Type B pancreatic cell (in vitro differentiated cells): ENCODE results near the gene LTBP1. TPM values are rescaled to one million over a fixed set of nuclear protein-coding genes. Genes with fewer than 3 reads are reported as not detected.

Experiments used
- DNase-seq: peaks from one replicate; pipeline ENCODE4 v3.0.0; 2021; ENCODE audit warnings: mixed read lengths; ENCODE audit not compliant: unreplicated experiment; ENCODE audit errors: extremely low spot score
- H3K27ac Mint-ChIP-seq: 2 replicates; pipeline ENCODE4 v1.8.0; 2021; ENCODE audit warnings: mild to moderate bottlenecking, mixed read lengths
- H3K27me3 Mint-ChIP-seq: 2 replicates; pipeline ENCODE4 v1.8.0; 2021; ENCODE audit warnings: mixed read lengths
- H3K36me3 Mint-ChIP-seq: 2 replicates; pipeline ENCODE4 v1.8.0; 2021; ENCODE audit warnings: mixed read lengths
- H3K4me1 Mint-ChIP-seq: one replicate; pipeline ENCODE4 v1.8.0; 2021; ENCODE audit warnings: mixed read lengths; ENCODE audit not compliant: unreplicated experiment
- H3K4me3 Mint-ChIP-seq: 2 replicates; pipeline ENCODE4 v1.8.0; 2021; ENCODE audit warnings: mild to moderate bottlenecking, mixed read lengths
- H3K9me3 Mint-ChIP-seq: 2 replicates; pipeline ENCODE4 v1.8.0; 2021; ENCODE audit warnings: mixed read lengths
- CTCF ChIP-seq: fragments of 200-600 bp; sonication (generic); conservative IDR thresholded peaks from 2 replicates; pipeline ENCODE4 v1.5.0; 2021; ENCODE audit warnings: antibody characterized with exemption, mild to moderate bottlenecking
- total RNA-seq: library from RNA; stranded (reverse); gene quantifications from 2 replicates; pipeline ENCODE4 v1.2.1, GENCODE V29; 2021; ENCODE audit warnings: low replicate concordance

The LTBP1 gene
- total RNA-seq, 1 donor from 2014 or later, result 53.3 TPM

DNA sequence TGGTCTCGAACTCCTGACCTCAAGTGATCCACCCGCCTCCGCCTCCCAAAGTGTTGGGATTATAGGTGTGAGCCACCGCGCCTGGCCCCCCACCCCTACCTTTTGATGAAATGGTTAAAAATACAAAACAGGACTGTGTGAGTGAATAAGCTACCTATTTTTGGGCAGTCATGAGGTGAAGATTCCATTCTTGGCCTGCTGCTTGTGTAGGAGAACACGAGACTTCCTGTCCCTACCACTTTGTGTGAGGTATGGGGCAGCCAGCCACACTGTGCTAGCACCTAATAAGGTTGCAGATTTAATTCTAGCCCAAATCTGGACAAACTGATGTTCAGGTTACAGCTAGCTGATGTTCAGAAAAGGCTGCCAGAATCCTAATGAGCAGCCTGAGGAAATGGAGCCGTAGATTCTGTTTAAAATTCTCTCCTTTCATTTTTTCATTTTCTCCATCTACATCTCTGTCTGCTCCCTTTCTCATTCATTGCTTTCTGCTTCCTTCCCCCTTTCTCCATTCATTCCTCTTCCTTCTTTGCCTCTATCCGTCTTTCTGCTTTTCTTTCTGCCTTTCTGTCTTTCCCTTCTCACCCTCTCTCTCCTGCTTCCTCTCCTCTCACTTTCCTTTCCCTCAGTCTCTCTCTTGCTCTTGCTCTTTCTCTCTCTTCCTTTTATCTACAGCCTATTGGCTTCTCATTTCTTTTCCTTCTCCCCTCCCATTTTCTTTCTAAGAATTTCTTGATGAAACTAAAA is 4.6 kb upstream of the LTBP1 start:
- H3K4me3 Mint-ChIP-seq, result no peak overlapping the region
- no peaks in the 10 kb centered on the region for H3K9me3 Mint-ChIP-seq
- no peak for TF ChIP-seq CTCF
- H3K36me3 Mint-ChIP-seq, result peaks cover 3% of the 10 kb centered on the region
- peaks cover 14% of the 10 kb centered on the region for H3K4me1 Mint-ChIP-seq
- no peak for DNase-seq
- no peaks in the 10 kb centered on the region for H3K27me3 Mint-ChIP-seq
- H3K27ac Mint-ChIP-seq, result no peak overlapping the region

- H3K27me3 Mint-ChIP-seq, result no peaks in the 10 kb centered on the region
- no peak overlapping the region for H3K4me3 Mint-ChIP-seq
- no peak overlapping the region for H3K27ac Mint-ChIP-seq
- no peak for DNase-seq
- no peaks in the 10 kb centered on the region for H3K9me3 Mint-ChIP-seq
- peaks cover 3% of the 10 kb centered on the region for H3K36me3 Mint-ChIP-seq
- TF ChIP-seq CTCF, result no peak
- peaks cover 11% of the 10 kb centered on the region for H3K4me1 Mint-ChIP-seq
Observed at GRCh38 chr2:32942793-32943485, 3.8 kb upstream of the LTBP1 start.

GRCh38 chr2:32945286-32945685 is 1.5 kb upstream of the LTBP1 start:
- Mint-ChIP-seq H3K36me3 (peaks cover 3% of the 10 kb centered on the region), H3K27me3 (no peaks in the 10 kb centered on the region), H3K4me1 (peaks cover 17% of the 10 kb centered on the region), H3K4me3 (no peak overlapping the region), H3K27ac (no peak overlapping the region), H3K9me3 (no peaks in the 10 kb centered on the region)
- TF ChIP-seq CTCF, result no peak
- DNase-seq, result no peak

DNA sequence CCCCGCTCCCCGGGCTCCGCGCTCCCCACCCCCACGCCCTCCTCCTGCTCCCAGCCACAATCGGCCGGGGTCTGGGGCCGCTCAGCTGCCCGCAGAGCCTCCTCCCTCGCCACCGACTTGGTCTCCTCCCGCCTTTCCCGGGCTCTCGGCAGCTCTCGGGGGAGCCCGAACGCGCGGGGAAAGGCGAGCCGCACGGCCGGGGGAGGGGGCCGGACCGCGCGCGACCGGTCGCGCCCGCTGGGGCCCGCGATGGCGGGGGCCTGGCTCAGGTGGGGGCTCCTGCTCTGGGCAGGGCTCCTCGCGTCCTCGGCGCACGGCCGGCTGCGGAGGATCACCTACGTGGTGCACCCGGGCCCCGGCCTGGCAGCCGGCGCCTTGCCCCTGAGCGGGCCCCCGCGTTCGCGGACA is 327 bp downstream of the LTBP1 start:
- no peak for TF ChIP-seq CTCF
- Mint-ChIP-seq H3K36me3 (peaks cover 8% of the 10 kb centered on the region), H3K4me1 (peaks cover 17% of the 10 kb centered on the region), H3K9me3 (no peaks in the 10 kb centered on the region), H3K27me3 (no peaks in the 10 kb centered on the region), H3K4me3 (no peak overlapping the region), H3K27ac (no peak overlapping the region)
- DNase-seq, result peak; percentile 73

- H3K9me3 Mint-ChIP-seq, result no peaks in the 10 kb centered on the region
- peak; percentile 77 for DNase-seq
- H3K4me1 Mint-ChIP-seq, result peaks cover 17% of the 10 kb centered on the region
- peaks cover 11% of the 10 kb centered on the region for H3K36me3 Mint-ChIP-seq
- TF ChIP-seq CTCF, result no peak
- H3K27ac Mint-ChIP-seq, result peak overlapping the region; percentile 89
- peak overlapping the region; percentile 89 for H3K4me3 Mint-ChIP-seq
- no peaks in the 10 kb centered on the region for H3K27me3 Mint-ChIP-seq
Observed at GRCh38 chr2:32947484-32948143, 861 bp downstream of the LTBP1 start.
